IPS-18c (cell line): ENCODE results near the gene PLCH2.

Experiments used
- H3K4me3 ChIP-seq: 2 replicates; pipeline ENCODE4 v1.7.0; 2013; ENCODE audit warnings: low read depth, mild to moderate bottlenecking, low read length, moderate library complexity; ENCODE audit not compliant: insufficient read depth
- H3K9me3 ChIP-seq: one replicate; pipeline ENCODE4 v1.6.1; 2013; ENCODE audit warnings: mild to moderate bottlenecking, low read length, moderate library complexity; ENCODE audit not compliant: control insufficient read depth, insufficient read depth

PLCH2 gene

DNA sequence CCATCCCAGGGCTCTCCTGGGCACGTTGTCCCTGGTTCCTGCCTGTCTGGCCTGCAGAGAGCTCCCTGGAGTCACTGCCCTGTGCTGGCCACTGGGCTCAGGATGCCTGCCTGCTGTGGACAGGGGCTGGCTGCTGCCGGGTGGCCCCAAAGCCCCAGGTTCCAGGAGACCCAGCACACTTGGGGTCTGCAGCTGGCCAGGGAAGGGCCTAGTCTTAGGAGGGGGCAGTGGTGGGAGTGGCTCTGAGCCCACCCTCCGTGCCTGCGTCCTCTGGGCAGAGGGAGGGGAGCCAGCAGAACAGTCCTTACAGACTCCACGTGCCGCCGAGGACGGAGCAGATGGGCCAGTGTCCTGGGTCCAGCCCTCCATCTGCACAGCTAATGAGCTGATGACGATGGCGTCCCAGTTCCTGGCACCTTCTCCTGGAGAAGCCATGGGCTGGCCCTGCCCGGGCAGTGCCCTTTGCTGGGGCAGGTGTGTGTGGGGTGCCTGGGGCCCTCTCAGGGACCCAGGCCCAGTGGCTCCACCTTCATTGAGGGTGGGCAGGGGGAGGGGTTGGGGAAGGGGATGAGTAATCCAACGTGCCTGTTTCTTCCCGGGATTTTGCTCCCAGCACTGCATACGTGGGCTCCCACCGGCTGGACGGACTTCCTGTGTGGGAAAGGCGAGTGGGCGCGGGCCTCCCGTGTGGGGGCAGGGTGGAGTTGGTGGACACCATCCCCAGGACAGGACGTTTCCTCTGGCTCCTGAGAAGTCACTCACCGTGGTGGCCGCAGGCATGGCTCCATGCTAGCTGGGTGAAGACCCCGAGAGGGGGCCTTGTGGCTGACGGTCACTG, 6.8 kb upstream of the PLCH2 start:
- Histone ChIP-seq H3K9me3 (peaks cover 3% of the 10 kb centered on the region), H3K4me3 (no peak overlapping the region)

- Histone ChIP-seq H3K9me3 (peaks cover 3% of the 10 kb centered on the region), H3K4me3 (no peak overlapping the region)
Observed at GRCh38 chr1:2470290-2471158, 5.6 kb upstream of the PLCH2 start.

DNA sequence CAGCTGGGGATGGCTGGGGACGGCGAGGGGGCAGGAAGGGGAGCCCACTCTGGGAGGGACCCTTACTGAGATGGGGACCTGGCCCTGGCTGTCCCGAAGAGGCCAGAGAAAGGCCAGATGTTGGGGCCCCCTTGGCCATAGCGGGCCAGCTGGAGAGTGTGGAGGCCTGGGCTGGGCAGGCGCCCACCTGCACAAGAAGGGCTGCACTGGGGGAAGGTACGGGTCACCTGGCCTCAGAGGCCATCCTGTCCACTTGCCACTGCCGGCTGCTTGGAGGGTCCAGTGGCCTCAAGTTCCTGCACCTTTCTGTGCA, 5.0 kb upstream of the PLCH2 start:
- no peak overlapping the region for H3K4me3 ChIP-seq
- peaks cover 3% of the 10 kb centered on the region for H3K9me3 ChIP-seq

GRCh38 chr1:2471587-2472001, 4.5 kb upstream of the PLCH2 start:
- Histone ChIP-seq H3K9me3 (peaks cover 3% of the 10 kb centered on the region), H3K4me3 (no peak overlapping the region)

DNA sequence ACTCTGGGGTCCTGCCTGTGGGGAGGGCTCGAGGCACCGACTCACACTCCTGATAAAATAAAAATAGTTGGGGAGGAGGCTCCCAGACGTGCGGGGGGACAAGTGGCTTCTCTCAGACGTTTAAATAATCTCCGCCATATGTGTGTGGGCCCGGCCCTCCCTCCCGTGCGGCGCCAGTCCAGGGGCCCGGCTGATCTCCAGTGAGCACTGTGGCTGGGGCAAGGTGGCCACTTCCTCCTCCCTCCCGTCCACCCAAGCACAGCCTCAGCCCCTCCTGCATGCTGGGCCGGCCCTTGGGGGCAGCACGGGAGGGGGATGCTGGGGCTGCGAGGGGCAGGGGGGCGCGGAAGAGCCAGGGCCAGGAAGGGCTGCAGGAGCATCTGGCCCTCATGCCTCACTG, 4.0 kb upstream of the PLCH2 start:
- Histone ChIP-seq H3K4me3 (no peak overlapping the region), H3K9me3 (peaks cover 3% of the 10 kb centered on the region)

DNA sequence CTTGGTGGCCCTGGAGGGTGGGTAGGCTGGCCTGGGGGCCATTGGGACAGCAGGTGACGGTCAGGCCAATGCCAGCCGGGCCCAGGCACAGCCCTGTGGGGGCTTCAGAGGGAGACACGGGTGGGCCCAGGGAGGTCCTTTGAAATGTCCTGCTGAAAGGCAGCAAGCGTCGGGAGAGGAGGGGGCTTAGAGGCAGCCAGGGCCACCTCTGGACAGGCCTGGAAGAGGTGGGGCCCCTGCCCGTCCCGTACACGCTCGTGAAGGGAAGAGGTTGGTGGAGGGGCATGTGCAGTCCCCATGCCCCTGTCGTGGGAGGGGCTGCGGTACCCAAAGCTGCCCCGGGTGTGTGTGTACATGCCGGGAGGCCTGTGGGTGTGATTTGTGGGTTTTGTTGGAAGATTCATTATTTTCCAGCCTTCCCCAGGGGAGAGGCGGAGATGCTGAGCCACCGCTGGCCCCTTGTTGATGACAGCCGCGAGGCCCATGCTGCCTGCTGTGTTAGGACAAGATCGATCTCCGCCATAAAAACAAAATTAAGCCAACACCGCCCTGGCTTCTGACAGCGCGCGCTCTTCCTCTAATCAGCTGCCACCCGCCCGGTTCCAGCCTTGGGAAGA, 3.4 kb upstream of the PLCH2 start:
- Histone ChIP-seq H3K9me3 (peaks cover 3% of the 10 kb centered on the region), H3K4me3 (no peak overlapping the region)

DNA sequence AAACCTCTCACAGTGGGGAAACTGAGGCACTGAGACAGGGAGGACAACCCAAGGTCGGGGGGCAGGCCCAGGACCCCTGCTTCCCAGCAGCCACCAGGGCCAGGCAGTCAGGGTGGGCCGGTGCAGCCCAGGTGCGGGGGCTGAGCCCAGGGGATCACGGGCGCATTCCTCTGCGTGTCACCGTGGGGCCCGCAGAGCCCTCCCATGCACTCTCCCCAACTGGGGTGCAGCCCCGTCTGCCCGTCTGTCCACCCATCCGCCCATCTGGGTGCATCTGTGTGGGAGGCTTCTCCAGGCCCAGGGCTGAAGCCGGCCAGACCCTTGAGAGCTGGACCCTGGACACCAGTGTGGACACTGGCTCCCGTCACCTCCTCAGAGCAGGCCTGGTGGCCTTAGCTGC, 2.9 kb upstream of the PLCH2 start:
- no peak overlapping the region for H3K4me3 ChIP-seq
- peaks cover 3% of the 10 kb centered on the region for H3K9me3 ChIP-seq

- H3K9me3 ChIP-seq = no peaks in the 10 kb centered on the region
Observed at GRCh38 chr1:2474104-2474844, 1.8 kb upstream of the PLCH2 start.

GRCh38 chr1:2474933-2475371, 1.1 kb upstream of the PLCH2 start:
- Histone ChIP-seq H3K4me3 (no peak overlapping the region), H3K9me3 (no peaks in the 10 kb centered on the region)

More at GRCh38 chr1:2474104-2474844, 1.8 kb upstream of the PLCH2 start:
- no peak overlapping the region for H3K4me3 ChIP-seq

DNA sequence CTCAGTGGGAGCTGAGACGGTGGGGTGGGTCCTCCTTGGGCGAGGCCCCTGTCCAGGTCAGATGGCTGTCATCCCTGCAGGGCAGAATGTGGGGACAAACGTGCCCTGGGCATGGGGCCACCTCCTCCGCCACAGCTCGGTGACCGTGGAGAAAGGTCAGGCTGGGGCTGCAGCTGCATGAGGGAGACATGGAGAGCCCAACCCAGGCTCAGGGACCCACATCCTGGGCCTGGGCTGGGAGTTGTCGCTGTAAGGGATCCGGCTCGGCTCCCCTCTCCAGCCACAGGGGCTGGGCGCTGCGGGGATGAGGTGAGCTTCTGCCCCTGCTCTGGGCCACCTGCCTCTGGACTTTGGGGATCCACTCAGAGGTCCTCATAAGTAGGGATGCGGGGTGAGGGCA, 518 bp upstream of the PLCH2 start:
- Histone ChIP-seq H3K4me3 (no peak overlapping the region), H3K9me3 (no peaks in the 10 kb centered on the region)

DNA sequence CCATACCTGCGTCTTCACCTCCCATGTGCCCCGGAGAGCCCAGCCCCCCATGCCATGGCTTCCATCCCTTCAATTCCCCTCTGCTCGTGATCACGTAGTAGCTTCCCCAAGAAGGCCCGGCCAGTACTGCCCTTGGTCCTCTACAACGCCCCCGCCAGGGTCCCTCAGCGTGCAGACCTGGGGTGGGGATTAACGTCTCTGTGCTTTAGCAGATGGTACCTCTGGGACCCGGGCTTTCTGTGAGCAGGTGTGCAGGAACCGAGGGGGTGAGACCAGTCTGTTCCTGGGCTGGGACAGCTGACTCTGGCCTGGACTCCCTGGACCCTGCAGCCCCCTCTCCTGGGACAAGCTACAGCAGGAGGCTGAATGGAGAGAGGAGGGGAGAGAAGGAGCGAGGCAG, 1.2 kb downstream of the PLCH2 start:
- H3K9me3 ChIP-seq = no peaks in the 10 kb centered on the region
- H3K4me3 ChIP-seq = no peak overlapping the region

DNA sequence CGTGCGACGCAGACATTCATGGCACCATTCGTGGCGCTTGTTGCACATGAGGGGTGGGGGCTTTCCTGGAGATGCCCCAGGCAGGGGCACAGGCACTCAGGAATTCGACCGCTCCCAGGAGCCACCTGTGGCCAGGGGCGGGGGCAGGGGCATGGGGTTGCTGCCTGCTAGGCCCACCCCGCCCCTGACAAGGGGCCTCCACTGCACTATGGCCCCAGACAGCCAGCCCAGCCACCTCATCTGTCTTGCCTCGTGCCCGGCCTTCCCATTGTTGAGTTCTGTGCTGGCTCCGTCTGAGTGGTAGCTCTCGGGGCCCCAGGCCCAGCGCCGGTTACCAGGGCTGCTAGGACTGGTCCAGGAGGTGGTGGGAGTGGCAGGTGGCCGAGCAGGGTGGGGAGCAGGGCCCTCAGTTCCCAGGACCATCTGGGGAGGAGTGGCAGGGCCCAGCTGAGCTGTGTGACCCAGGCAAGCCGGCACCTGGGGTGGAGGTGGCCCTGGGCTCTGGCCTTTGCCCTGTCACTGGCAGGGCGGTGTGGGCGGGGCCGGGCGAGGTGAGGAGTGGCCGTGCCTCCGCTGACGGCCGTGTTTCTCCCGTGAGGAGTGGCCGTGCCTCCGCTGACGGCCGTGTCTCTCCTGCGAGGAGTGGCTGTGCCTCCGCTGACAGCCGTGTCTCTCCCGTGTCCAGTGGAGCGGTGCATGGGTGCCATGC, 1.9 kb downstream of the PLCH2 start:
- H3K9me3 ChIP-seq = no peaks in the 10 kb centered on the region

DNA sequence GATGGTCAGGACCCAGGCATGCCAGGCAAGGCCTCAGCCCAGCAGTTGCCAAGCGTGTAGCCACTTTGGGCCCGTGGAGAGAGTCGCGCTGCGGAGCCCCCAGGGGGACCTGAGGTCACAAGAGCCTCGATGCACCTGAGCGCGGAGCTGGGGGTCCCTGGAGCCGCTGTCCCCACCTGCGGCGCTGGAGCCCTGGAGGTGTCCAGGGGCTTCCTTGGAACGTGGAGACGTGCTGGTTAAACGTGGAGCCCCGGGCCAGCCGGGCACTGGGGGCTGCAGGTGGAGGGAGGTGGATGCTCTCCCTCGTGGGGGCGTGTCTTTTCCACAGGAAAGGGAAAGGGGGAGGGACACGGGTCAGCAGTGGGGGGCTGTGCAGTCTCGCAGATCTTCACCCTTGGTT, 3.1 kb downstream of the PLCH2 start:
- H3K4me3 ChIP-seq = no peak overlapping the region
- no peaks in the 10 kb centered on the region for H3K9me3 ChIP-seq

More for the DNA sequence above, 1.9 kb downstream of the PLCH2 start:
- H3K4me3 ChIP-seq = no peak overlapping the region

DNA sequence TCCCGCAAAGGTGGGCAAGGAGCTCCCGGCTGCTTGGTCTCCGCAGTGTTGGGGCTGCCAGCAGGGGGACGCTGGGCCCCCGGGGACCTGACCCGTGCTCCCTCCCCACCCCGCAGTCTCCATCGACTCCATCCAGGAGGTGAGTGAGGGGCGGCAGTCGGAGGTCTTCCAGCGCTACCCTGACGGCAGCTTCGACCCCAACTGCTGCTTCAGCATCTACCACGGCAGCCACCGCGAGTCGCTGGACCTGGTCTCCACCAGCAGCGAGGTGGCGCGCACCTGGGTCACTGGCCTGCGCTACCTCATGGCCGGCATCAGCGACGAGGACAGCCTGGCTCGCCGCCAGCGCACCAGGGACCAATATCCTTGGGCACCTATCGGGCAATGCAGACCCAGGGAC, 3.5 kb downstream of the PLCH2 start:
- Histone ChIP-seq H3K9me3 (no peaks in the 10 kb centered on the region), H3K4me3 (no peak overlapping the region)

DNA sequence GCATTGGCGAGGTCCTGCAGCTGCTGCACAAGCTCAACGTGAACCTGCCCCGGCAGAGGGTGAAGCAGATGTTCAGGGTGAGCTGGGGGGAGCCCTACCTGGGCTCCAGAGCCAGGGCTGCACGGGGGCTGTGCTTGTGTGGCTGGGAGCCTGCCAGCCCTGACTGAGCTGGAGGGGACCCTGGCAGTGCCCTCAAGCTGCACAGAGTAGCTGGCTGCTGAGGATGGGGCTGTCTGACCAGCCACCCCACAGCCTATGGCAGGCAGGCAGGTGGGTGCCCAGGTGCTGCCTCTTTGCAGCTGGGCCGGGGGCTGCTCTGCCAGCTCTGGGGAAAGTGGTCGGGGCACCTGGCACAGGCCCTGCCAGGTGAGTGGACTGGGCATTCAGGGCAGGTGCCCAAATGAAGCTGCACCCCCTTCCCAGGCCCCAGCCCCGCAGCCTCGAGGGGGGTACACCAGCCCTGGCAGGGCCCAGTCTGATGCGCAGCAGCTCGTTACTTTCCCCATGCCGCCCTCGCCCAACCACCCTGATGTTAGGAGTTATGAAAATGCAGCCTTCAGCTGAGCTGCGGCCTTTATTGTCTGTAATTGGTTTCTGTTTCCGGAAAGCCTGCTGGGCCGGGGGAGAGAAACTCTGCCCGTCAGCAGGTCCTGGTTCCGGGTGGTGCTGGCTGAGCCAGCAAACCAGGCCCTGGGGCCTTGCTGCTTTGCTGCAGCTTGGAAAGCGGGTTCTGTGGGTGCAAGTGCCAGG, 4.3 kb downstream of the PLCH2 start:
- Histone ChIP-seq H3K9me3 (no peaks in the 10 kb centered on the region), H3K4me3 (no peak overlapping the region)

DNA sequence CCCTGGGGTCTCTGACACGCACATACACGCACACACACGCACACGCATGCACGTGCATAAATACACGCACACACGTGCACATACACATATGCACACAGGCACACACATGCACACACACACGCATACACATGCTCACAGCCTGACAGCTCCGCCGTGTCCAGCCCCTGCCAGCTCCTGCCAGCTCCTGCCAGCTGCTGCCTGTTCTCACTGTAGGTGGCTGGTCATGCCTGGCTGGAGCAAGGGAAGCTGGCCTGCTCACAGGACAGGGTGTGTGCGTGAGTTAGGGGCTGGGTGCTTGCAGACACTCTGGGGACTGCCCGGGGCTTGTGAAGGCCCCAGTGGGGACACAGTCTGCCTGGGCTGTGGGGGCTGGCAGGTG, 4.9 kb downstream of the PLCH2 start:
- no peak overlapping the region for H3K4me3 ChIP-seq
- no peaks in the 10 kb centered on the region for H3K9me3 ChIP-seq
